Hematopoietic multipotent progenitor cell treated with erythropoietin and hydrocortisone succinate and interleukin-3 and kit ligand, for 8 days (in vitro differentiated cells): ENCODE data around the gene WDR90.
A peak's percentile ranks its signal among the peaks of the same experiment; 100 is the strongest.

ENCODE experiments used
- DNase-seq: peaks from one replicate; pipeline ENCODE4 v3.0.0-alpha.2; 2015

Gene WDR90

DNA sequence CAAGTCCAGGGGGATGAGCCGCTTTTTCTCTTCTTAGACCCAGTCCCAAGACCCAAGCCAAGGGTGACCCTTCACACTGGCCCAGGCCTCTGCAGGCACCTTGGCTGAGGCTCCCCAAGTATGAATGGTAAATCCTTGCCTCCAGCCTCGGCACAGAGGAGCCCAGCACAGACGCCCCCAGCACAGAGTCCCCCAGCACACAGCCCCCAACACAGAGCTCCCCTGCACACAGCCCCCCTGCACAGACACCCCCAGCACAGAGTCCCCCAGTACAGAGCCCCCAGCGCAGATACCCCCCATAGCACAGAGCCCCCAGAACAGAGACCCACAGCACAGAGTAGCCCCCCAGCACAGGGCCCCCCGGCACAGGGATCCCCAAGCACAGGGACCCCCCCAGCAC is 8.6 kb upstream of the WDR90 start:
- DNase-seq: no peak

DNA sequence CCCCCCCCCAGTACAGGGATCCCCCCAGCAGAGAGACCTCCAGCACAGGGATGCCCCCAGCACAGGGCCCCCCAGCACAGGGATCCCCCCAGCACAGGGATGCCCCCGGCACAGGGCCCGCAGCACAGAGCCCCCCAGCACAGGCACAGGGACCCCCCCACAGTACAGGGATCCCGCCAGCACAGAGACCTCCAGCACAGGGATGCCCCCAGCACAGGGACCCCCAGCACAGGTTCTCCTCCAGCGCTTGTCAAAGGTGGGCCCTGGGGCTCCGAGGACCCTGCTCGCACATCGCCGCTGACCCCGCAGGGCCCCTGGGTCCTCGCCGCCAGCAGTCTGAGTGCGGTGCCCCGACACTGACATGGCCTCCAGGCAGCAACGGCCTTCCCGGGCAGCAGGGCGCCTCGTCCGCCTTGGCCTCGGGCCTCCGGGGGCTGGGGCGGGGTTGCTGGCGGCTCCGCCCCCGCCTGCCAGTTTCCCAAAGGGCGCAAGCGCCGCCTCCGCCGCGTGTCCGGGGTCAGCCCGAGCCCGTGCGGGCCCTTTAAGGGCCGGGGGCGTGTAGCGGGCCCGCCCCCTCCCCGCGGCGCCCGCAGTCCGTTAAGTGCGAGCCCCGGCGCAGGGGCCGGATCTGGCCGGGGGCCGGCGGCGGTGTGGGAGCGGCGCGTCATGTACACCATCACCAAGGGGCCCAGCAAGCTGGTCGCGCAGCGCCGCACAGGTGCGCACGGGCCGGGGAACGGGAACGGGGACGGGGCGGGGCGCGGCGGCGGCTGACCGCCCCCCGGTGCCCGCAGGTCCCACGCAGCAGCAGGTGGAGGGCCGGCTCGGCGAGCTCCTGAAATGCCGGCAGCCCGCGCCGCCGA is 7.6 kb upstream of the WDR90 start, which contains the start of gene MCRIP2:
Gene MCRIP2, plus strand, starts transcription at position 503 of the 863 bp plus-strand sequence. Its CDS starts 164 bp downstream, at position 667.
- peak; percentile 85 for DNase-seq

DNA sequence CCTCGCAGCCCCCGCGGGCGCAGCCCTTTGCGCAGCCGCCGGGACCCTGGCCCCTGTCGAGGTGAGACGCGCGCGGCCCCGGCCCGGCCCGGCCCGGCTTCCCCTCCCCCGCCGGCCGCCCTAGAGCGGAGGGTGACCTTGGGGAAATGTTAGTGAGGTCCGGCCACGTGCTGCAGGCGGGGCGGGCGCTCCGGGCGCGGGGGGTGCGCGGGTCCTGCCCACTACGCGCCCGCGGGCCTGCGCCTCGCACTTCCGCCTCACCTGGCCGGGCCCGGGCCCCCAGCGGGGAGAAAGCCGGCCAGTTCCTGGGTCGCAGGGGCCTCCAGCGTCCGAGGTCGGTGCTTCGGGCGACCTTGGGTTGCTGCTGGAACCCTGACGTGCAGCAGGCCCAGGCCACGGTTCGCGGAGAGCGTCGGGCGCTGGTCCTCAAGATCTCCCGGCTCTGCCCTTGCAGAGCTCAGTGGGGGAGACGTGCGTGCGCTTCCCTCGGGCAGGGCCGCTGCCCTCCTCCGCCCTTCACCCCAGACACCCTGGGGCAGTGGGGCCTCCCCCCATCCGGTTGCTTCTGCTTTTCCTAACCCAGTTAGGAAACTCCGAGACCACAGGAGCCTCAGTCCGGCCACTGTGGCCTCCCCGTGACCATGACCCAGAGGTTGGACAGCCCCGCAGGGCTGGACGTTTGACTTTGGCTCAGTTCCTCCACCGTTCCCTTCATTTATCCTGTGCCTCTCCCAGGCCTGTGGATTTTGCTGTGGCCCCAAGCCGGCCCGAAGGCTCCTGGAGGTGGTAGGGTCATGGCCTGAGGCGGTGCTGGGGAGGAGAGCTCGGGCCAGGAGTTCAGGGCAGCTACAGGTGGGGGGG is 6.7 kb upstream of the WDR90 start:
- peak; percentile 49 for DNase-seq

DNA sequence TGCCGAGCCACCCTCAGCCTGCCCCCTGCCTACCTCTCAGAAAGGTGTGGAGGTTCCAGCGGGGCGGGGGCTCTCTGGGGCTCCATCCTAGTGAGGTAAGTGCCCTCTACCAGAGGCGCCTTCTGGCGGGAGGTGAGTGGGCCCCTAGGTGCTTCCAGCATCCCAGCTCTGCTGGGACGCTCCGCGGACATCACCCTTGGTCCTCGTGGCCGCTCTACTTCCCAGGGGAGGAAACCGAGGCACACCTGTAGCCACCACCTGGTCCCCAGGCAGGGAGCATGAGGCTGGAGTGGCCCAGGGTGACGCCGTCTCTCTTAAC is 6.2 kb upstream of the WDR90 start:
- DNase-seq: no peak

DNA sequence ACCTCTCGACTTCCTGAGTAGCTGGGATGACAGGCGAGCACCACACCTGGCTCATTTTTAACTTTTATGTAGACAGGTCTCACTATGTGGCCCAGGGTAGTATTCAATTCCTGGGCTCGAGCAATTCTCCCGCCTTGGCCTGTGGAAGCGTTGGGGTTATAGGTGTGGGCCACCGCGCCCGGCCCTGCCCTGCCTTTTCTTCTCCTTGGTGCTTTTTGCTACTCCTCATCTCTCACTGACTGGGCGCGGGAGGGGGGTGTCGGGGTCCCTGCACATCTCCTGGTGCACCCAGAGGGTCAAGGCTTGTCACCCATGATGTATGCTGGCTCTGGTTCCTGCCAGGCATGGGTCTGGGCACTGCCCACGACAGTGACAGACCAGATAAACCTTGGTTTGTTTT is 4.6 kb upstream of the WDR90 start:
- DNase-seq: no peak

DNA sequence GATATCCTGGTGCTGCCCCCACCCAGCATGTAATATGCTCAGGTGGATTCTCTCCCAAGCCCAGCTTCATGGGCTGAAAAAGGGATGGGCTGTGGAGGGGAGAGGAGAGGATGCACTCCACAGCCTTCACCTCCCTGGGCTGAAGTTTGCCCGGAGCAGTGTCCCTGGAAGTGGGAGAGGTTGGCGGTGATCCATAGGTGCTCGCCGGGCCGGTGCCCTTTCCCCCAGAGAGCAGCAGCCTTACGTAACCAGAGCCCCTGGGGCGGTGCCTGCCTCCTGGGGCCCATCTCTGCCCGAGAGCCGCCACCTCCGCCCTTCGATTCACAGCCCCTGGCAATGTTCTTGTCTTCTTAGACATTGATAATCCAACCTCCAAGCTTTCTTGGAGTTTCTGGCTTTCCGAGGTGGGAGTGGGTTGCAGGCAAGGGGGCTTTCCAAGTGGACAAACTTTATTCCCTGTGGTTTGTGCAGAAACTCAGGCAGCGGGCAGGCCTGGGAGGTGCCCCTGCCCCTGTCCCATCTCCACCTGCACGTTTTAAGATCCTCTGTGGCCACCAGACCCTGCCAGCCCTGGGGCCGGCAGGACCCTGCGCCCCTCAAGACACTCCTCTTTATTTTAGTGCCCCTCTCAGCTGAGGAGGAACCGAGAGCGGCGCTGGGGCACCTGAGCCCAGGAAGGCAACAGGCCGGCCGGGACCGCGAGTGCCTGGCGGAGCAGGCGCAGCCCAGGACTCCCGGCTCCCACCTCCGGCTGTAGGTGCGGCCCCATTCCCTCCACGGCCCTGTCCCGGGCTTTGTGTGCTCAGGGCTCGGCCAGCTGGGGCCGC is 3.1 kb upstream of the WDR90 start:
- DNase-seq: no peak

DNA sequence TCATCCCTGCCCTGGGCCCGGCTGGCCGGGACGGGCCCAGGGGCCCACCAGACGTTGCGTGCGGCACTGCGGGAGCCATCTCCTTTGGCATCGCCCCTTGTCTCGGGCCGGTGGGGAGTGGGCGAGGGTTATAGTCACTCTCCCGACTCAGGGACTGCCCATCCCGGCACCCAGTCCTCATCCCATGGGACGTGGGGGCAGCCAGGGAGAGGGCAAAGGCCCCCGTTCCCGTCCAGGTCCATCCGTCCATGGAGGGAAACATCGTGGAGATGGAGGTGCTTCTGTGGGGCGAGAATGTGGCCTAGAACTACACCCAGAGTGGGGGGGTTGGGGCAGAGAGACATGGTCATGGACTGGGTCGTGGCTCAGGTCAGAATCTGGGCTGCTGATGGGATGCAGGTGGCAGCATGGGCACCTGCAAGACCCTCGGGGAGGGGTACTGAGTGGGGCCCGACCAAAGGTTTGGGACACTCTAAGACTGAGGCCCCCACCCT is 2.4 kb upstream of the WDR90 start:
- DNase-seq: no peak

DNA sequence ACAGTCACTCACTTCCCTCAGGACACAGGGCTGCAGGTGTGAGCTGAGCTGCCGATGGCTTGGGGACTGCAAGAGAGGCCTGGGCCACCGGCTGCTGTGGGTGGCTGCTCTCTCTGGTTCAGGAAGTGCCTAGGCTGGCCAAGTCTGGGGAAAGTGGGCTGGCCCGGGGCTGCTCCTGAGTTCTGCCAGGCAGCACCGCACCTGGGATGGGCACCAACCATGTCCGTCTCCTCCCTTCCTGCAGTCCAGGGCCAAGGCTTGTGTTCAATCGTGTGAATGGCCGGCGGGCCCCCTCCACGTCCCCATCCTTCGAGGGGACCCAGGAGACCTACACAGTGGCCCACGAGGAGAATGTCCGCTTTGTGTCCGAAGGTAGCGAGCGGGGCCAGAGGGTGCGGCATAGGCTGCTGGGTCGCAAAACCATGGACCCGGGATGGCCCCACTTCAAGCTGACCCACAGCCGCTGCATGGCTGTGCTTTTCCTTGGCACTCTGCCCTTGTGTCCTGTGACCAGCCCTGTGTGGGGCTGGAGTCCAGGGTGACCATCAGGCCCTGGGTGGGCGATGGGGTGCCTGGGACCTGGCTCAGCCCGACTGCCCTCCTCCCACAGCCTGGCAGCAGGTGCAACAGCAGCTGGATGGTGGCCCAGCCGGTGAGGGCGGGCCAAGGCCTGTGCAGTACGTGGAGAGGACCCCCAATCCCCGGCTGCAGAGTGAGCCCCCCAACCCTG is 1.8 kb upstream of the WDR90 start:
- DNase-seq: no peak

DNA sequence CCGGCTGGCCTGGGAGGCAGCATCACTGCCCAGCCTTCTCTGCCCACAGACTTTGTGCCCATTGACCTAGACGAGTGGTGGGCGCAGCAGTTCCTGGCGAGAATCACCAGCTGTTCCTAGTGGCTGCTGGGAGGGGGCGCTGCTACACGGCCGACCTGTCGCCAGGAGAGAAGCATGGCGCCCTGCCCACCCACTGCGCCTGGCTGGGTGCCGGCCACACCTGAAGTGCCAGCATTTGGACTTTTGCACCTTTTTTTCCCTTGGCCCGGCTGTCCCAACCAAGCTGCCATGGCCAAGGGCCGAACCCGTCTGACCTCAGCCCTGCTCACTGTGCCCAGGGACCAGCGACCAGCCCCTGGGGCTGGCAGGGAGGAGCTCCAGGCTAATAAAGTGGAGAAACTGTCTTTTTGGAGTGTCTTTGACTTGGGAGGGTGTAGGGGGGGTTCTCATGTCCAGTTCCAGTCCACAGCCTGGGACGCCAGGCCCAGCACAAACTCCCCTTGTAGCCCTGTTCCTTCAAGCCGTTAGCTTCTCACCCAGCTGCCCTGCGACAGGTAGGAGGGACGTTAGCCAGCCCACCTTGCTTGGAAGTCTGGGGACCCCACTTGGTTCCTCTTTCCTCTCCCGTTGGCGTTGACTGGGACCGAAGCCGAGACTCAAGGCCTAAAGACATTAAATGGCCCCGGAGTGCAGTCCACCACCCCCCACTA is 939 bp upstream of the WDR90 start:
- DNase-seq: peak; percentile 68

DNA sequence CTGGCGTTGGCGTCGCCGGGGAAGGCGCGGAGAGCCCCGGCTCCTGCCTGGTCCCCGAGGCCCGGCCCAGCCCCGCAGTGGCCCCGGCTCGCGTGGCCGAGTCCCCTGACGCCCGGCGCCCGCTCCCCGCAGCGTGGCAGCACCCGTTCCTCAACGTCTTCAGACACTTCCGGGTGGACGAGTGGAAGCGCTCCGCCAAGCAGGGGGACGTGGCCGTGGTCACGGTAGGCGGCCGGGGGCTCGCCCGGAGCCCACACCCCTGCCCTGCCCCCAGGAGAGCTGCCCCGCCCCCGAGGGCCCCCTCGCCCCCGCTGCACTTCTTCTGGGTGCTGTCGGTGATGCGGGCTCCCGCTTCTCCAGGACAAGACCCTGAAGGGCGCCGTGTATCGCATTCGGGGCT is 466 bp downstream of the WDR90 start:
- DNase-seq: peak; percentile 48

DNA sequence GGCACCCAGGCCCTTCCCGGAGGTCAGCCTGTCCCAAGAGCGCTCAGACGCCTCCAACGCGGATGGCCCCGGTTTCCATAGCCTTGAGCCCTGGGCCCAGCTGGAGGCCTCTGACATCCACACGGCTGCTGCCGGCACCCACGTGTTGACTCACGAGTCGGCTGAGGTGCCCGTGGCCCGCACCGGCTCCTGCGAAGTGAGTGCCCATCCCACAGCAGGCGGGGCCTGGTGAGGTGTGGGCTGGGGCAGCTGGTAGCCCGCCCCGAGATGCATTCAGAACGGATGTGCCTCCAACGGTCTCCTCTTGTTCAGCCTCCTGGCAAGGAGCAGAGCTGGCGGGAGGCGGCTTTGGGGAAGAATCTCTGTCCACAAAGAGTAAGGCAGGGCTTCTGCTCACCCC is 2.7 kb downstream of the WDR90 start:
- no peak for DNase-seq

DNA sequence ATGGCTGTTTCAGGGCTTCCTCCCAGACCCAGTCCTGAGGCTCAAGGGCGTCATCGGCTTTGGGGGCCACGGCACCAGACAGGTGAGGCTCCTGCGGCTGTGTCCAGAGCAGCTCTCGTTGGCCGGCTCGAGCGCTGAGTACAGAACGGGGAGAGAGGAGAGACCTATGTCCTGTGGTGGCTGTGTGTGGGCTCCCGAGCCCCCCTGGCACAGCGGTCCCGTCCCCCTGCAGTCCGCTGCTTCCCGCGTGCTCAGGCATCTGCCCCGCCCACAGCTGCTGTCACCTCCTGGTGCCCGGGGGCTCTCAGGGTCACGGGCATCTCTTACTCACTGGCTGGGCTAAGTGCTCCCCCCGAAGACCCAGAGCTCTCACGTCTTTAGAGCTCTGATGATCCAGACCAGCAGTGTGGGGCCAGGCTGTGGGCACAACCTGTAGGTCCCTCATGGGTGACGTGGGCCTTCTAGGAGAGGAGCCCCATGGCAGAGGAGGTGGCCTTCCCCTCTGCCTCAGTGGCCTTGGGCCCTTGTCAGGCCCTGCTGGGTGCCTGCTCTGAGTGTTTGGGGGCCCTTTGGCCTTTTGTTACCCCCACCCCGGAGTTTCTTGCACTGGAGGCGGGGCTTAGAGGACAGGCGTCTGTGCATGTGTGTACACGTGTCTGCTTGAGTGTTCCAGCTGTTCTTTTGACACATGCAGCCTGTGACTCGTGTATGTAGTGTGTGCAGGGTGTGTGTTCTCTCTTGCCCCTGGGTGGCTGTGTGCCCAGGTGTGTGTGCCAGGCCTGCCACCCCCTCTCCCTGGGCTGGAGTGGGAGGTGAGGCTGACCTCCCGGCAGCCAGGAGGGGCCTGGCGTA is 3.5 kb downstream of the WDR90 start:
- DNase-seq: no peak

DNA sequence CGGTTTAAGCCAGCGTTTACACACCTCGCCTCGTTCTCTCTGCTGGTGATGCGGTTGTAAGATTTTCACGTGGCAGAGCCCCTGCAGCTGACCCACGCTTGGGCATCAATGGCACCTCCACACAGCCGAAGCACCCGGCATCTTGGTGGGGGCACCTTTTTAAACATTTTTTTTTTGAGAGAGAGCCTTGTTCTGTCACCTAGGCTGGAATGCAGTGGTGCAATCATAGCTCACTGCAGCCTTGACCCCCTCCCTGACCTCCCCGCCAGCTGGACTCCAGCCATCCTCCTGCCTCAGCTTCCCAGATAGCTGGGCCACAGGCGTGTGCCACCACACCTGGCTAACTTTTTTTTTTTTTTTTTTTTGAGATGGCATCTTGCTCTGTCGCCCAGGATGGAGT is 4.9 kb downstream of the WDR90 start:
- no peak for DNase-seq

DNA sequence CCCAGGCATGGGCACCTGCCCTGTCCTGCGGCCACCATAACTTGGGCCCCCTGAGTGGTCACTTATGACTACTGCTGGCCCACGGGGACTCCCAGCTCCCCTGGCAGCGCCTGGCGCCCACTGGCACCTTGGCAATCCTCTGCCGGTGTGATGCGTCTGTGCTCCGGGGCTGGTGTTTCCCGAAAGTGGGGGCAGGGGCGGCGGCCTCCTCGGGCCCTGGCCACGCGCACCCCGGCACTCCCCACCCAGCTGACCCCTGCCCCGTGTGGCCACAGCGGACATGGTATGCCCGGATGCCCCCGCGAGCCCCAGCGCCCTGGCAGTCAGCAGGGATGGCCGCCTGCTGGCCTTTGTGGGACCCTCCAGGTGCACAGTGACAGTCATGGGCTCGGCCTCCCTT is 8.3 kb downstream of the WDR90 start:
- no peak for DNase-seq

DNA sequence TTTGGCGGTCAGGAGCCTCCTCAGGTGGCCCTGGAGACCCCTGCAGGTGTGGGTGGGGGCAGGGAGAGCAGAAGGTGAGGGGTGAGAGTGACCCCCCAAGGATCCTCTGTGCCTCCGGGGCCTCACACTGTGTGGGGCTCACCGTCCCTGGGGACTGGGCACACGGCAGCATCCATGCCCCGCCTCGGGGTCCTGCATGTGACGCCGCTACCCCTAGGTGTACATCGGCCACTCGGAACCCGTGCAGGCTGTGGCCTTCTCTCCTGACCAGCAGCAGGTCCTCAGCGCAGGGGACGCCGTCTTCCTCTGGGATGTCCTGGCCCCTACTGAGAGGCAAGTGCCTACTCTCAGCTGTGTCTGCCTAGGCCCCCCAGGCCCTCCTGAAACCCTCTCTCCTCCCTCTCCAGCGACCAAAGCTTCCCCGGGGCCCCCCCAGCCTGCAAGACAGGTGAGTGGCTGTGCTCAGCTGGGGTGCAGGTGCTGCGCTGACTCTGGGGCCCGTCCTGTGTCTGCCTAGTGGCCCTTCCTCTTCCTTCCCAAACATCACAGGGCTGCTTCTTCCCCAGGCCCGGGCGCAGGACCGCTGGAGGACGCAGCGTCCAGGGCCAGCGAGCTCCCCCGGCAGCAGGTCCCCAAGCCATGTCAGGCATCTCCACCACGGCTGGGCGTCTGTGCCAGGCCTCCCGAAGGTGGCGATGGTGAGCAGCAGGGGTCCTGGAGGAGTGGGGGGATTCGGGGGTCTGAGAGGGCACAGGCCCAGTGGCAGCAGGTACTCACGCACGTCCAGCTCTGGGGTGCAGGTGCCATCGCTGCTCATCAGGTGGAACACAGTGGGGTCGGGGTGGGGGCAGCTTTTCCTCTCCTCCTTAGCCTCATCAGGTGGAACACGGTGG is 9.8 kb downstream of the WDR90 start:
- no peak for DNase-seq

DNA sequence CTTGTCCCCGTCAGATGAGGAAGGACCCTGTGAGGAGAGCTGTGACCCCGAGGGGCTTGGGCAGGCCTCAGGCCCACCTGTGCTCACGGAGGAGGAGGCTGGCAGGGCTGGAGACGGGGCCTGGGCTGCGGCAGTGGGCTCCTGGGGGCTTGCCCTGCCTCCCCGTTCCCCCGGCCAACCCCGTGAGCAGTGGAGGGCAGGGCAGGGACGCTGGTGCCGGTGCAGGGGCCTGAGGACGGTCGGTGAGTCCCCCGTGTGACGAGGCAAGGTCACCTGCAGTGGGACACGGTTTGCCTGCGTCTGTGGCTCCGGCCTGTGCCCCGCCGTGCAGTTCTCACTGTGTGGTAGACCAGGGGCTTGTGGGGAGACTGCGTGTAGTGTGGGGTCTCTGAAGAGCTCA is 10.5 kb downstream of the WDR90 start:
- no peak for DNase-seq

DNA sequence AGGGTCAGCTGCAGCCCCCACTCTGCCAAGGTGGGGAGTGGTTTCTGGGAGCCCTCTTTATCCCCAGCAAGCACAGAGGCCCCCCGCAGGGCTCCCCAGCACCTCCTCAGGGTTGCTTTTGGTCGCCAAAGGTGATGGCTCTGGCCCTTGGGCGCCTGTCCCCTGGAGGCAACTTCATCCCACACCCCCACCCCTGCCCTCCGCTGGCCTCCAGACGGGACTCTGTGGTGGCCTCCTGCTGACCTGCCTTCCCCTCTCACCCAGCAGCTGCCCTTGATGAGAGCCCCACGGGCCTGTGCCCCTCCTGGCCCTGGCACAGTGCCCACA is 10.9 kb downstream of the WDR90 start:
- DNase-seq: no peak

DNA sequence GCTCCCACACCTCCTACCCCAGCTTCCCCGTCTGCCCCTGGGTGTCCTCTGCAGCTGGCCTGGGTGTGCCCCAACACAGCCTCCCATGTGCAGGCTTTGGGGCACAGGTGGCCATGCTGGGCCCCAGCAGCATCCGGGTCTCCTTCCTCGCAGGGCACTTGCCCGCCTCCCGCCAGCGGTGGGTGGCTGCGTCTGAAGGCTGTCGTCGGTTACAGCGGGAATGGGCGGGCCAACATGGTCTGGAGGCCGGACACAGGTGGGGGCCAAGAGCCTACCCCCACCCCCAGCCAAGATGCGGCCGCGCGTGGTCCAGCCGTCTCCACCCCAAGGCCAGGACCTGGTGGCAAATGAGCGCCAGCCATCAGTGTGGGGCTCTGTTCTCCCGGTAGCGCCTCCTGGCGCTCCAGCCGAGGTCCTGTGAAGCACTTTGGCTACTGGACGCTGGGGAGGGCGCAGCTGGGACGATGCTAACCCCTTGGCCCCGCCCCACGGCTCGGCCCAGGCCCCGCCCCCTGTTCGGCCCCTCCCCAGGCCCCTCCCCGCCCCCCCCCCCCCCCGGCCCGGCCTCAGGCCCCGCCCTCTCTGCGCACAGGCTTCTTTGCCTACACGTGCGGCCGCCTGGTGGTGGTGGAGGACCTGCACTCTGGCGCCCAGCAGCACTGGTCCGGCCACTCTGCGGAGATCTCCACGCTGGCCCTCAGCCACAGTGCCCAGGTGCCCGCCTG is 11.5 kb downstream of the WDR90 start:
- peak; percentile 92 for DNase-seq

DNA sequence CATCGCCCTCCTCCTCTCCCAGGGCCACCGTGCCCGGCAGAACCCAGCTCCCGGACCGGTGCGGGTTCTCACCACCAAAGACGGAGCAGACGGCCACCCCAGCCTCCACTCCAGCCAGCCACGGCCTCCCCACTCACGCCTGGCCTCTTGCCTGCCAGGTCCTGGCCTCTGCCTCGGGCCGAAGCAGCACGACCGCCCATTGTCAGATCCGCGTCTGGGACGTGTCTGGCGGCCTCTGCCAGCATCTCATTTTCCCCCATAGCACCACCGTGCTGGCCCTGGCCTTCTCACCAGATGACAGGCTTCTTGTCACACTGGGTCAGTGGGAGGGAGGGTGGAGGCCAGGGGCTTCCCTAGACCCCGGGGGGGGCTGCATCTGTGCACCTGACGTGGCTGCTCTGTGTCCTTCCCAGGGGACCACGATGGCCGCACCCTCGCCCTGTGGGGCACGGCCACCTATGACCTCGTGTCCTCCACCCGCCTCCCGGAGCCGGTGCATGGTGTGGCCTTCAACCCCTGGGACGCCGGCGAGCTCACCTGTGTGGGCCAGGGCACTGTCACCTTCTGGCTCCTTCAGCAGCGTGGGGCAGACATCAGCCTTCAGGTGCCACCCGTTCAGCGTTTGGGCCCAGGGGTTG is 12.1 kb downstream of the WDR90 start:
- DNase-seq: no peak
